WI38 (cell line): ENCODE measurements around the gene SEC63.
"Not testable (repeated sequence)": the region's sequence is repeated elsewhere in the genome, so short reads cannot be mapped to it uniquely, and the experiment has no call there.

Source experiments
- H3K4me3 ChIP-seq: 2 replicates; pipeline ENCODE4 v1.5.1; 2011; ENCODE audit warnings: low read depth, mild to moderate bottlenecking, control low read depth, low read length
- TF ChIP-seq, protein P1 (sequence below): IDR thresholded peaks from 2 replicates; pipeline ENCODE4 v1.5.1; 2012; ENCODE audit warnings: low read depth, mild to moderate bottlenecking, control low read depth, low read length

SEC63 gene

DNA sequence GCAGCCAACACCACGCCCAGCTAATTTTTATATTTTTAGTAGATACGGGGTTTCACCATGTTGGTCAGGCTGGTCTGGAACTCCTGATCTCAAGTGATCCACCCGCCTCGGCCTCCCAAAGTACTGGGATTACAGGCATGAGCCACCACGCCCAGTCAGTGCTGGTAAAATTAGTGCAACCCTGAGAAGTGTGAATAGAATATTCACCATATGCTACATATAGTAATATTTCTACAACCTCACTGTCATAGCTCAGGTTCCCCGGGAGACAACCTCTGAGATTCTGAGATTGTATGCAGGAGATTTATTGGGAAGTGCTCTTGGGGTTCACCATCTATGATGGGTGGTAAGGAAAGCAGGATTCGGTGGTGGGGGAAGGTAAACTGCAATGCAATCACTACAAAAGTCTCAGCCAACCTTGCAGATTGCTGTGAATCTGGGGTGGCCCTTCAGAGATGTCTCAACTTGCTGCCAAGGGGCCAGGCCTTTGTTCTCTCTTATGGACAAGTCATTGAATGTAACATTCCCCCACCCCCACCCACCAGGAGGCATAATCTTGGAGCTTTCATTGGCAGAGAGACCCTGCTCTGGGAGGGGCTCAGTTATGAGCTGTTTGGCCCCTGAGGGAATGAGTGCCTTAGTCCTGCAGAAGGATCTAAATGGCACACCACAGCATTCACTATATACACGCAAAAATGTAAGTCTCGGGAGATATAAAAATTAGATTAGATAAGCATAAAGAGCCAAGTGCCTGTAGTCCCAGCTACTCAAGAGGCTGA is 34.0 kb upstream of the SEC63 start:
- no peak overlapping the region for H3K4me3 ChIP-seq
- TF ChIP-seq, protein P1, sequence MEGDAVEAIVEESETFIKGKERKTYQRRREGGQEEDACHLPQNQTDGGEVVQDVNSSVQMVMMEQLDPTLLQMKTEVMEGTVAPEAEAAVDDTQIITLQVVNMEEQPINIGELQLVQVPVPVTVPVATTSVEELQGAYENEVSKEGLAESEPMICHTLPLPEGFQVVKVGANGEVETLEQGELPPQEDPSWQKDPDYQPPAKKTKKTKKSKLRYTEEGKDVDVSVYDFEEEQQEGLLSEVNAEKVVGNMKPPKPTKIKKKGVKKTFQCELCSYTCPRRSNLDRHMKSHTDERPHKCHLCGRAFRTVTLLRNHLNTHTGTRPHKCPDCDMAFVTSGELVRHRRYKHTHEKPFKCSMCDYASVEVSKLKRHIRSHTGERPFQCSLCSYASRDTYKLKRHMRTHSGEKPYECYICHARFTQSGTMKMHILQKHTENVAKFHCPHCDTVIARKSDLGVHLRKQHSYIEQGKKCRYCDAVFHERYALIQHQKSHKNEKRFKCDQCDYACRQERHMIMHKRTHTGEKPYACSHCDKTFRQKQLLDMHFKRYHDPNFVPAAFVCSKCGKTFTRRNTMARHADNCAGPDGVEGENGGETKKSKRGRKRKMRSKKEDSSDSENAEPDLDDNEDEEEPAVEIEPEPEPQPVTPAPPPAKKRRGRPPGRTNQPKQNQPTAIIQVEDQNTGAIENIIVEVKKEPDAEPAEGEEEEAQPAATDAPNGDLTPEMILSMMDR: no peak

- TF ChIP-seq, protein P1: no peak
- no peak overlapping the region for H3K4me3 ChIP-seq
These were observed 33.1 kb upstream of the SEC63 start for GRCh38 chr6:107991061-107991460.

DNA sequence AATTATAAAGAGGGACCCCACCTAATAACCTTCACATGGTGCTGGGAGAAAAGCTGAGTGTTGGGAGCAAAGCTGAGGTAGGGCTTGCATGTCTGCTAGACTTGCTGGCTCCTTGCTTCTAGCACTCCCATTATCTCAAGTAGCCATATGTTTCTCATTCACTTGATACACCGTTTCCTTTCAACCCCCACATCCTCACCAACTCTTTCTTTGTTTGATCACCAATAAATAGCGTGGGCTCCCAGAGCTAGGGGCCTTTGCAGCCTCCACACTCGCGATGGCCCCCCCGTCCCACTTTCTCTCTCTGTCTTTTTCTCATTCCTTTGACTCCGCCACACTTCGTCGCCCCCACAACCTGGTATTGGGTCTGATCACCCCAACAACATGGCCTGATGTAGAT is 32.6 kb upstream of the SEC63 start:
- not testable (repeated sequence) for H3K4me3 ChIP-seq

GRCh38 chr6:107989166-107990094 is 31.4 kb upstream of the SEC63 start:
- TF ChIP-seq, protein P1: no peak
- H3K4me3 ChIP-seq: no peak overlapping the region

GRCh38 chr6:107988570-107988969 is 30.6 kb upstream of the SEC63 start:
- TF ChIP-seq, protein P1: no peak
- H3K4me3 ChIP-seq: no peak overlapping the region

DNA sequence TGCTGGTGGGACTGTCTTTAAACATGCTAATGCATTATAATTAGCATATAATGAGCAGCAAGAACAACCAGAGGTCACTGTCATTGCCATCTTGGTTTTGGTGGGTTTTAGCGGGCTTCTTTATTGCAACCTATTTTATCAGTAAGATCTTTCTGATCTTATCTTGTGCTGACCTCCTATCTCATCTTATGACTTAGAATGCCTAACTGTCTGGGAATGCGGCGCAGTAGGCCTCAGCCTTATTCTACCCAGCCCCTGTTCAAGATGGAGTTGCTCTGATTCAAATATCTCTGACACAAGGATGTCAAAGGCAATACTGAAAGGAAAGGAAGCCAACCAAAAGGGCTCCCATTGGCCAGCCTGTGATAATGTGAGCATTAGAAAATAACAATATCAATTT is 29.8 kb upstream of the SEC63 start:
- TF ChIP-seq, protein P1: no peak
- H3K4me3 ChIP-seq: no peak overlapping the region

- TF ChIP-seq, protein P1: no peak
- no peak overlapping the region for H3K4me3 ChIP-seq
These were observed 27.7 kb upstream of the SEC63 start for GRCh38 chr6:107985701-107986100.
